Nephron progenitor cell (in vitro differentiated cells): ENCODE measurements around the gene PRODH2.

Source experiments
- DNase-seq: peaks from one replicate; pipeline ENCODE4 v3.0.0; 2021
- H3K27ac Mint-ChIP-seq: 2 replicates; pipeline ENCODE4 v1.8.0; 2021; ENCODE audit warnings: mild to moderate bottlenecking, moderate library complexity, mixed read lengths
- H3K27me3 Mint-ChIP-seq: 2 replicates; pipeline ENCODE4 v1.8.0; 2021; ENCODE audit warnings: mild to moderate bottlenecking, low read depth, mixed read lengths; ENCODE audit not compliant: poor library complexity
- H3K36me3 Mint-ChIP-seq: 2 replicates; pipeline ENCODE4 v1.8.0; 2021; ENCODE audit warnings: low read depth, mixed read lengths
- H3K4me1 Mint-ChIP-seq: 2 replicates; pipeline ENCODE4 v1.8.0; 2021; ENCODE audit warnings: mixed read lengths
- H3K4me3 Mint-ChIP-seq: 2 replicates; pipeline ENCODE4 v1.8.0; 2021; ENCODE audit warnings: mild to moderate bottlenecking, moderate library complexity, mixed read lengths
- H3K9me3 Mint-ChIP-seq: 2 replicates; pipeline ENCODE4 v1.8.0; 2021; ENCODE audit warnings: mild to moderate bottlenecking, moderate library complexity, mixed read lengths
- TF ChIP-seq, protein P1 (sequence below): fragments of 200-600 bp; sonication (generic); IDR thresholded peaks from 2 replicates; pipeline ENCODE4 v1.5.0; 2021; ENCODE audit warnings: antibody characterized with exemption

PRODH2 gene, protein sequence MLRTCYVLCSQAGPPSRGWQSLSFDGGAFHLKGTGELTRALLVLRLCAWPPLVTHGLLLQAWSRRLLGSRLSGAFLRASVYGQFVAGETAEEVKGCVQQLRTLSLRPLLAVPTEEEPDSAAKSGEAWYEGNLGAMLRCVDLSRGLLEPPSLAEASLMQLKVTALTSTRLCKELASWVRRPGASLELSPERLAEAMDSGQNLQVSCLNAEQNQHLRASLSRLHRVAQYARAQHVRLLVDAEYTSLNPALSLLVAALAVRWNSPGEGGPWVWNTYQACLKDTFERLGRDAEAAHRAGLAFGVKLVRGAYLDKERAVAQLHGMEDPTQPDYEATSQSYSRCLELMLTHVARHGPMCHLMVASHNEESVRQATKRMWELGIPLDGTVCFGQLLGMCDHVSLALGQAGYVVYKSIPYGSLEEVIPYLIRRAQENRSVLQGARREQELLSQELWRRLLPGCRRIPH

DNA sequence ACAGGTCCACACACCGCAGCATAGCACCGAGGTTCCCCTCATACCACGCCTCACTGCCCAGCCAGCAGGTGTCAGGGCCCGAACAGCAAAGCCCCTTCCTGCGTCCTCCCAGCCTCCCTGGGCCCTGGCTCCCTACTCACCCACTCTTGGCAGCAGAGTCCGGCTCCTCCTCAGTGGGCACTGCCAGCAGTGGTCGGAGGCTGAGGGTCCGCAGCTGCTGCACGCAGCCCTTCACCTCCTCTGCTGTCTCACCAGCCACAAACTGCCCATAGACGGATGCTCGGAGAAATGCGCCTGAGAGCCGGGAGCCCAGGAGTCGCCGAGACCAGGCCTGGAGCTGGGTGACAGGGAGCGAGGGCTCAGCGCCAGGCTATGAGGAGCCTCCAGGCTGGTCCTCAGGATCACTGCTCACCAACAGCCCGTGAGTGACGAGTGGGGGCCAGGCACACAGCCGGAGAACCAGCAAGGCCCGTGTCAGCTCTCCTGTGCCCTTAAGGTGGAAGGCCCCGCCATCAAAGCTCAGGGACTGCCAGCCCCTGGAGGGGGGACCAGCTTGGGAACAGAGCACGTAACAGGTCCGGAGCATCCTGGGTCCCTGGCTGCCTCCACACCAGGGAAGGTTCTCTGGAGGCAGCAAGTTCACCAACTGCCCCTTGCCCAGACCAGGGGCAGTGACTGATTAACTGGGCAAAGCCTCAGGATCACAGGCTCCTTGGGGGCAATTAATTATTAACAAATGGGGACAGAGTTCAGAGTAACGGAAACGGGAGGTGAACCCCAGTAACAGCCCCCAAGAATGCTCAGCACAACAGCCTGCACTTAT is at the start of gene PRODH2:
Gene PRODH2, minus strand, starts transcription at position 626 of the 823 bp plus-strand sequence. Its CDS starts 40 bp downstream, at position 586.
- Mint-ChIP-seq H3K9me3 (no peaks in the 10 kb centered on the region), H3K27me3 (peaks cover 58% of the 10 kb centered on the region), H3K36me3 (no peaks in the 10 kb centered on the region), H3K4me3 (no peak within 1 kb of the TSS), H3K4me1 (no peaks in the 10 kb centered on the region), H3K27ac (no peak within 1 kb of the TSS)
- TF ChIP-seq, protein P1, sequence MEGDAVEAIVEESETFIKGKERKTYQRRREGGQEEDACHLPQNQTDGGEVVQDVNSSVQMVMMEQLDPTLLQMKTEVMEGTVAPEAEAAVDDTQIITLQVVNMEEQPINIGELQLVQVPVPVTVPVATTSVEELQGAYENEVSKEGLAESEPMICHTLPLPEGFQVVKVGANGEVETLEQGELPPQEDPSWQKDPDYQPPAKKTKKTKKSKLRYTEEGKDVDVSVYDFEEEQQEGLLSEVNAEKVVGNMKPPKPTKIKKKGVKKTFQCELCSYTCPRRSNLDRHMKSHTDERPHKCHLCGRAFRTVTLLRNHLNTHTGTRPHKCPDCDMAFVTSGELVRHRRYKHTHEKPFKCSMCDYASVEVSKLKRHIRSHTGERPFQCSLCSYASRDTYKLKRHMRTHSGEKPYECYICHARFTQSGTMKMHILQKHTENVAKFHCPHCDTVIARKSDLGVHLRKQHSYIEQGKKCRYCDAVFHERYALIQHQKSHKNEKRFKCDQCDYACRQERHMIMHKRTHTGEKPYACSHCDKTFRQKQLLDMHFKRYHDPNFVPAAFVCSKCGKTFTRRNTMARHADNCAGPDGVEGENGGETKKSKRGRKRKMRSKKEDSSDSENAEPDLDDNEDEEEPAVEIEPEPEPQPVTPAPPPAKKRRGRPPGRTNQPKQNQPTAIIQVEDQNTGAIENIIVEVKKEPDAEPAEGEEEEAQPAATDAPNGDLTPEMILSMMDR = no peak
- DNase-seq = no peak

DNA sequence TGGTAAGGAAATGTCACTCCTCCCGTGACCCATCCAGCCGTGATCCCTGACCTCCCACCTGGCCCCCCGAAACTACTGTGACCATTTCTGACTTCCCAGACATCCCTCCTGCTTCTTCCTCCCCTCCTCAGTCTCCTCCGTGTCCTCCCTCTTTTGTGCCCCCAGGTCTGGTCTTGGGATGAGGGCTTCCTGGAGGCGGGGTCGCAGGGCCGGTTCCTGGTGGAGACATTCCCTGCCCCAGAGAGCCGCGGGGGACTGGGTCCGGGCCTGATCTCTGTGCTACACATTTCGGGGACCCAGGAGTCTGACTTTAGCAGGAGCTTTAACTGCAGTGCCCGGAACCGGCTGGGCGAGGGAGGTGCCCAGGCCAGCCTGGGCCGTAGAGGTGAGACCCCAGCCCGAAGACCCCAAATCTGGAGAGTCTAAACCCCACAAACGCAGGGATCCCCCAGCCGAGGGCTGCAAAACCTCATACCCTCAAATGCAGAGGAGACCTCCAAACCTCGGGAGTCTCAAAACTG is 49.1 kb upstream of the PRODH2 start:
- Mint-ChIP-seq H3K4me3 (peak overlapping the region; percentile 77), H3K9me3 (peaks cover 4% of the 10 kb centered on the region), H3K4me1 (peaks cover 24% of the 10 kb centered on the region), H3K27ac (no peak overlapping the region), H3K27me3 (peaks cover 98% of the 10 kb centered on the region), H3K36me3 (no peaks in the 10 kb centered on the region)
- TF ChIP-seq, protein P1 = no peak
- DNase-seq = no peak

GRCh38 chr19:35860818-35861639 is 48.4 kb upstream of the PRODH2 start:
- Mint-ChIP-seq H3K27me3 (peaks cover 99% of the 10 kb centered on the region), H3K4me1 (peaks cover 26% of the 10 kb centered on the region), H3K4me3 (peak overlapping the region; percentile 77), H3K9me3 (peaks cover 4% of the 10 kb centered on the region), H3K36me3 (no peaks in the 10 kb centered on the region), H3K27ac (no peak overlapping the region)
- TF ChIP-seq, protein P1 = no peak
- peak; percentile 89 for DNase-seq

DNA sequence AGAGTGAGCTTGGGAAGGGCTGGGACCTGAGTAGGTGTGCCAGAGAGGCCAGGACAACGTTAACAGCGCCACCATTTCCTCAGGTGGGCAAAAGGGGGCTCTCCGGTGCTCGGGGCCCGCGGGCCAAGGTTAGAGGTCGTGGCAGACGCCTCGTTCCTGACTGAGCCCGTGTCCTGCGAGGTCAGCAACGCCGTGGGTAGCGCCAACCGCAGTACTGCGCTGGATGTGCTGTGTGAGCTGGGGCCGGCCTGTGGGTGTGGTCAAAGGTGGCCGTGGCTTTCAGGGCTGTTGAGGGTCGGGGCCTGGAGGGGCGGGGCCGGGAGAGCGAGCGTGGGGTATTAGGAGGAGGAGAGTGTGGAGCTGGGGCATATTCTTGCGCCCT is 47.8 kb upstream of the PRODH2 start:
- DNase-seq = peak; percentile 38
- Mint-ChIP-seq H3K4me1 (peaks cover 31% of the 10 kb centered on the region), H3K27ac (no peak overlapping the region), H3K36me3 (no peaks in the 10 kb centered on the region), H3K4me3 (peak overlapping the region; percentile 77), H3K9me3 (peaks cover 4% of the 10 kb centered on the region), H3K27me3 (peaks cover 99% of the 10 kb centered on the region)
- TF ChIP-seq, protein P1 = no peak

DNA sequence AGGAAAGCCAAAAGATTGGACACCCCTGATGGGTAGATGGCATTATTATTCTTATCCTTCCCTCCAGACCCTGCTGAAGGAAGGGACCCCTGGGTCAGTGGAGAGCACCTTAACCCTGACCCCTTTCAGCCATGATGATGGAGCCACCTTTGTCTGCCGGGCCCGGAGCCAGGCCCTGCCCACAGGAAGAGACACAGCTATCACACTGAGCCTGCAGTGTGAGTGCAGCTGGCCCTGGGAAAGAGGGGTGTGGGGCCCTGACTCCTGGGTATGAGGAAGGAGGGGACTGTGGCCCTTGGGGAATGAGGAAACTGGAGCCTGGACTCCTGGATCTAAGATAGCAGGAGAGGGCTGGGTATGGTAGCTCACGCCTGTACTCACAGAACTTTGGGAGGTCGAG is 46.8 kb upstream of the PRODH2 start:
- TF ChIP-seq, protein P1 = no peak
- Mint-ChIP-seq H3K36me3 (no peaks in the 10 kb centered on the region), H3K4me1 (peaks cover 41% of the 10 kb centered on the region), H3K9me3 (peaks cover 4% of the 10 kb centered on the region), H3K4me3 (peak overlapping the region; percentile 23), H3K27ac (no peak overlapping the region), H3K27me3 (peaks cover 99% of the 10 kb centered on the region)
- DNase-seq = no peak
